Glomerular visceral epithelial cell (primary cell): ENCODE measurements around the gene RPGRIP1L.

Source experiments
- DNase-seq: peaks from one replicate; pipeline ENCODE4 v3.0.0-alpha.2; 2016; ENCODE audit errors: extremely low spot score

The RPGRIP1L gene

DNA sequence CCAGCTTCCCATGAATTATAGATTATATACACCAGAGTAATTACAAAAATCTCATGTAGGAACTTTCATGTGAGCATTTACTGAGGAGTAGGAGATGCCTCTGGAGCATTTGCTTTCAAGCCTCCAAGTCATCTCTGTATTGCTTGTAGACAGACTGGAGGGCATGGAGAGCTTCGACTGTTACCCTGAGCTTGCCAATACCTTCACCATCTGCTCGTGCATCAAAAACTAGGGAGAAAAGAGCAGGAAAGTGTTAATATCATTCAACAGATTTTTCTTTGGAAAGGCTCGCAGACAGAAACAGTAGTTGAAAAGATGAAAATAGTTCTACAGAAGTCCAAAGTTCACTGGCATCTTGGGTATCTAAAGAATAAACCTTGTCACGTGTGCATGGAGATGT, 101.7 kb downstream of the RPGRIP1L start:
- DNase-seq = no peak

DNA sequence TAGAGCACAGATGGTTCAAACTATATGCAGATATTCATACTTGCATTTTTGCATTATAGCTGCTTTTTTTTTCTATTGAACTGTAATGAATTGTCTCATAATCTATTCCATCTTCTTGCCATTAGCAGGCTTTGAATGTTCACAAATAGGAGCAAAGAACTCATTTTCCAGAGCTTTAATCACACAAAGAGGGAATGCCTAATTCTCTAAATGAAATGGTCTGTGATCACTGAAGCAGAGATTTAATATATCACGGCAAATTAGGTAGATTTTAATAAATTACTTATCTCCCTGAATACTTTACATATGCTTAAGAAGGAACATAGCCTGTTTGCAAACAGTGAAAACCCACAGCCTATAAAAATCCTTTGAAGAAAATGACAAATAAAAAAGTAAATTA, 103.0 kb downstream of the RPGRIP1L start:
- DNase-seq = no peak

DNA sequence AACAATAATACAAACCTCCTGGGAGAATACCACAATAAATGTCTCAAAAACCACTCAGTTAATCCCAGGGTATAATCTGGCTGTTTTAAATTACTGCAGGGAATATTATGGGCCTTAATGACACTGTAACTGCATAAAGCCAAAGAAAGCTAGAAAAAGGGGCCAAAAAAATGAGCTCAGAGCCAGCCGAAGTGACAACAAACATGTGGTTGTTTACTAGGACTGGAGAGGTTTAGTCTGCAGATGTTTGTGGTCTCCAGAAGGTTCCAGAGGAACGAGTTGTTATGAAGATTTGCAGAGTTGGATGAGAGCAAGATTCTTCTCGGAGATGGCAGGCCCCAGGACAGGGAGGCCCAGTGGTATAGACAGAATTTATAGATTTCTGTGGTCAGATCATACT, 103.5 kb downstream of the RPGRIP1L start:
- no peak for DNase-seq

DNA sequence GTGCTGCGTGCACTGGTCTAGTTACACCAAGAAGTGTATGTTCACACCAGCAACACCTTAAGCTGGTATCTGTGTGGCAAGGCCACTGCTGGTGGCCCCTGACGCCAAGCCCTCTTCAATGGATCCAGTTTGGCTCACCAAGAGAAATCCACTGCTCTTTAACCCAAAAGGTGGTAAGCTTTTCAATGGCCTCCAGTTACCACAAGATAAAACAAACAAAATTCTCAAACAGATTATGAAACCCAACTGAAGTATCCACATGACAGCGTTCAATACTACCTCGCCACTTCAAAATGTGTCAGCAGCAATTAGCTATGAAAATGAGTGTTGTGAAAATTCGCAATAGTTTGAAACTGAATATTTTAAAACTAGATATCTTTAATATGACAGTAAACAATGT, 104.1 kb downstream of the RPGRIP1L start:
- no peak for DNase-seq

DNA sequence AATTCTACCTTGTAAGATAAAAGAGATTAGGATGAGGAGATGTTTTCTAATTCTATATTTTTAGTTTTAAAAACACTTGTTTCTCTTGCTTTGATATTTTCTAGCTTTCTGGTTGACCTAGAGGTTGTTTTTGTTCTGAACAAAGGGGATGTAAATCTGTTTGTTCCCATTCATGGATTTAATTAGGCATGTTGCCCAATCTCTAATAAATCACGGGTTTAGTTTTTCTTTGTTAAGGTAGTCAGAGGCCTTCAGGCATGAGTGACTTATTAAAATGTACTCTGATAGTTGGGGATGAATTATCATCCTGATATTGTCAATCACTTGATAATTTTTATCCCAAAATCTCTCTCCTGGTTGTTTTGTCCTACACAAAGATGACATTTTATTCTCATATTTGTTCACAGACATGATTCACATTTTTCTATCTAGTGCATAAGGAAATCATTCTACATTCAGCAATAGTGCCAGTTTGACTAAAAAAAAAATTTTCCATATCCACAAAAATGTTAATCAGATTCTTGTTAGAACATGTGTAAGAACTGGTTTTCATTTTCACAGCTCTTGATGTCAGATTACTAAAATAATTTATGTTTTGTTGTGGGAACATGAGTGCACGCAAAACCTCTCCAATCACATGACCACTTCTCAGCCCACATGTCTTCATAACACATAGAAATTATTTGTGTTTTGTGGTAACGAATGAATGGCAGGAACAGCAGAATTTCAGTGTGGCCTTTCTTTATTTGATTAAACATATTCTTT, 105.0 kb downstream of the RPGRIP1L start:
- DNase-seq = no peak

DNA sequence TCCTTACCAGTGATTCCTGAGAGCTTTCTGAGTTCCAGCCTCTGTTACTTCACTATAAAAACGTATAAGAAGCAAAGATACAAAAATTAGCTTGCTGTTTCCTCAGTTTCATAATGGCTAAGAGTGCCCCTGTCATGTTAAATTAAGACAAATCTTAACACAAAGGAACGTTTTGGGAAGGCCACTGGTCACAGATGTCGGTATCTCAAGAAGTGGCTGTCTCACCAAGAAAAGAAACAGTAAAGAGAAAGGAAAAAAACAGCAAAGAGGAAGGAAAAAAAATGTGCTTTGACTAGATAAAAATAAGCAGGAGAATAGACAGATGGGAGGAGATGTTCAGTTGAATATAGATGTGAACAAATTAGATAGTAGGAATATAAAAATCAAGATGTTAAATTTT, 105.9 kb downstream of the RPGRIP1L start:
- DNase-seq = no peak

DNA sequence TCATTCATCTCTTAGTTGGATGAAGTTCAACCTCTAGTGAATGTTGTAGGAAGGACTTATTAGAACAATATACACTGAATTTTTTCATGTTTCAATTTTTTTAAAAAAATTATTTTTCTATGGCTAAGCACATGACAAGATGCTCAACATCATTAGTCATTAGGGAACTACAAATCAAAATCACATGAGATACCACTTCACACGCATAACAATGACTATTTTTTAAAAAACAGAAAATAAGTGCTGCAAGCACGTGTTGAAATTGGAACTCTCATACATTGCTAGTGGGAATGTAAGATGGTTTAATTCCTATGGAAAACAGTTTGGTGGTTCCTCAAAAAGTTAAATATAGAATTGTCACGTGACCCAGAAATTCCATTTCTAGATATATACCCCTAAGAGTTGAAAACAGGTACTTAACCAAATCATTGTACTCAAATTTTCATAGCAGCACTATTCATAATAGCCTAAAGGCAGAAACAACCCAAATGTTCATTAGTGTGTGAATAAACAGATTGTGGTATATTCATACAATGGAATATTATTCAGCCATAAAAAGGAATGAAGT, 115.5 kb downstream of the RPGRIP1L start:
- no peak for DNase-seq

DNA sequence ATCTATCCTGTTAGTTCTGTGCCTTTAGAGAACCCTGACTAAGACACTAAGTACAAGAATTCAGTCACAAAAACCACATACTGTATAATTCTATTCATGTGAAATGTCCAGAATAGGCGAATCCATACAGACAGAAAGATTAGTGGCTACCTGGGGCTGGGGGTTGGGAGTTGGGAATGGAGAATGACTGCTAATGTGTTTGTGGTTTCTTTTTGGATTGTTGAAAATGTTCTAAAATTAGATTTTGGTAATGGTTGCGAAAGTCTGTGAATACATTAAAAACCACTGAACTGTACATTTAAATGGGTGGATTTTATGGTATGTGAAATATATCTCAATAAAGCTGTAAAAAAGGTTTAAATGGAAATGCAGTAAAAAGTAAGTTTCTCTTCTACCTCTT, 120.3 kb downstream of the RPGRIP1L start:
- DNase-seq = no peak

DNA sequence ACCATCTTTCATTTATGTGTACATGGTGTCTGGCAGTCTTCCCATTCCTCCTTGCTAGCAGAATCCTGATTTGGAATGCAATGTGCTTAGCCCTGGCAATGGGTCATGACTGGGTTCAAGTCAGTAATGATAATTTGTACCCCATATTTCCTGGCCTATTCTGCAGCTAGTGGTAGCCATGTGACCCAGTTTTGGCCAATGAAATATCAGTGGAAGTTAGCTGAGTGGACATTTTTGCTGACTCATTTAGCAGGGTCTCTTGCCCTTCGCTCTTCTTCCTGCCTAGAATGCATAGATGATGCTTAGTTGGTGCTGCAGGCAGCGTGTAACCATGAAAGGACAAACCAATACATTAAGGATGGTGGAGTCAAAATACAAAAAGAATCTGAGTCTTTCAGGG, 121.9 kb downstream of the RPGRIP1L start:
- DNase-seq = no peak

DNA sequence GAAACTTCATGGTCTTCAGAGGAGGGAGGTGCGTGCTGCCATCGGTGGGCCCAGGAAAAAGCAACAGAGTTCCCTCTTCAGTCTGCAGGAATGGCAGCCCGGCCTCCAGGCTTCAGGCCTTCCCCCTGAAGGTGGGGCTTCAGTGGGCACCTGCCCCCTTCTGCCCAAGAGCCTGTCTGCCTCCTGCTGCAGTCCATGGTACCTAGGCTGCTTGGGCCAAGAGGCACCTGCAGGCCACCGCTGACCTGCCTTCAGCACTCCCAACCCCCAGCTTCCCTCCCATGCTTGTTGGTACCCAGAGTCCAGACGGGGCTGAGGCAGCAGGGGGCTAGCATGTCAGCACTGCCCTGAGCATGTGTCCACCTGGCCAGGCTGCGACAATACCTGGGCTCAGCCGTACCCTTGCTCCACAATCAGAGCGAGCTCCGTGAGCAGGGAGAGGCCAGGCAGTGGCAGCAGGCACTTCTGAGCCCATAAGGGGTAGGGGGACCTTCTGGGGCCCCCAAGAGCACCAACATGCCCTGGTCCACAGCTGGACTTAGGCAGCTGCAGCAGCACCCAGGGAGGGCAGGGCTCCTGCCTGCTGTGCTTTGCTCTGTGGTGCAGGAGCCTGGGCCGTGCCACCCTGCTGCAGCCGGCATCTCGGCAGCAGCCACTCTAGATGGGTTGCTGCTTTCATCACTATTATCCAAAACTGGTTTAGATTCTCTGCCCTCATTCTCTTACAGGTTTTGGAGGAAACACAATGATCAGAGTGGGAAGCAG, 123.4 kb downstream of the RPGRIP1L start:
- no peak for DNase-seq

DNA sequence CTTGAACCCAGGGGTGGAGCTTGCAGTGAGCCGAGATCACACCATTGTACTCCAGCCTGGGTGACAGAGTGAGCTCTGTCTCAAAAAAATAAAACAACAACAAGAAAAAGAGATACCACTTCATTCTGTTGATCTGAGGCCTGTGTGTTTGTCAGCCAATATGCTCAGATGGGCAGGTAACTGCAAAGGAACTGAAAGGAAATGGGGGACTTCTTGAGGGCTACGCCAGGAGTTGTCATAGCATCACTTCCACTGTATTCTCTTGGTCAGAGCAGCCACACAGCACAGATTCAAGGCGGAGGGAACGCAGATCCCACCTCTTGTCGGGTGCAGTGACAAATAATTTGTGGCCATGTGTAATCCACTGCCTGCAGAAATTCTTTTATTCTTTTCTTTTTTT, 126.8 kb downstream of the RPGRIP1L start:
- DNase-seq = no peak

DNA sequence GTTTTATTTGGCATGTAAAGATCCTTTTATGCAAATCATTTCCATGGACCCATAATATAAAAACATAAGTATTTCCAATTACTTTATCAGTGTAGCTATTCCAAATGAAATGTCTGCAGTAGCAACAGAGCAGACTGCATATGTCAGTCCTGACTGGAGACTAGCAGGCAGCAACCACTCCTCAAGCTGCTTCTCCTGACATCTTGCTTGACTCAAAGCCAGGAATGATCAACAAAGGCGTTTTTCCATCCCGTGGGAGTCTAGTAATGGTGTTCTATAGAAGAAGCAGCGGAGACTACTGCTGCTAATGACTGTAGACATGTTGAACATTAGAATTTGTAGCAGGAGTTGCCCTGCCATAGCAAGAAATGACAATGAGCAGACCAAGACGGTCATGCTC, 127.4 kb downstream of the RPGRIP1L start:
- DNase-seq = no peak

DNA sequence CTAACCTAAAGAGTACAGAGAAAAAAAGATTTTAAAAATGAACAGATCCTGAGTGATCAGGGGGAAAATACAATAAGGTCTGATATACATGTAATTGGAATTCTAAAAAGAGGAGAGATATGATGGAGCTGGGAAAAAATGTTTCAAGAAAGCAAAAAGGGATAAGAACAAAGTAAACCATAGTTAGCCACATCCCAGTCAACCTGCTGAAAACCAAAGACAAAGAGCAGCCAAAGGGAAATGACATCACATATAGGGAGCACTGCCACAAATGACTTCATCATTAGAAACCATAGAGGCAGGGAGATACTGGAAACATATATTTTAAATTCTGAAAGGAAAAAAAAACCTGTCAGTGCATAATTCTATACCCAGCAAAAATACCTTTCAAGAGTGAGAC, 131.9 kb downstream of the RPGRIP1L start:
- DNase-seq = no peak

DNA sequence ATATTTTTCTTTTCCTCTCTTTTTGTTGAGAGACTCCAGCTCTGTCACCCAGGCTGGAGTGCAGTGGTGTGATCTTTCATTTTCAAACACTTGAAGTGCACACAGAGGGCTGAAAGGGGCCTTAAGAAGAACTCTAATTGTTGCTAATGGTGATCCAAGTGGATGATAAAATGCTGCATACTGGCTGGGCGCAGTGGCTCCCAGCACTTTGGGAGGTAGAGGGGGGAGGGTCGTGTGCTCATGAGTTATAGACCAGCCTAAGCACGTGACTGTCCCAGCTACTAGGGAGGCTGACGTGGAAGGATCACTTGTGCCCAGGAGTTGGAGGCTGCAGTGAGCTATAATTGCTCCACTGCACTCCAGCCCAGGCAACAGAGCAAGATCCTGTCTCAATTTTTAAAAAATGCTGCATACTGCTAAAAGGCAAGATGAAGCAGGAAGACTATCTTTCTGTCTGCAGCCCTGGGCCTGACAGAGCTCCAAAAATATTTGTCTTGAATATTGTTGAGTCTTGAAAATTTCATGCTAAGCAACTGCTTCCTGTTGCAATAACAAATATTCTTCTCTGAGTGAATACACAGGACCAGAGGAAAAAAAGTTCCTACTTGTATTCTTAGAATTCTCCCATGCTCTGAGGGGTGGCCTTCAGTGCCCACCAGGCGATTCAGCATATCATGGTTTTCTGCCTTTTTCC, 137.0 kb downstream of the RPGRIP1L start:
- no peak for DNase-seq

DNA sequence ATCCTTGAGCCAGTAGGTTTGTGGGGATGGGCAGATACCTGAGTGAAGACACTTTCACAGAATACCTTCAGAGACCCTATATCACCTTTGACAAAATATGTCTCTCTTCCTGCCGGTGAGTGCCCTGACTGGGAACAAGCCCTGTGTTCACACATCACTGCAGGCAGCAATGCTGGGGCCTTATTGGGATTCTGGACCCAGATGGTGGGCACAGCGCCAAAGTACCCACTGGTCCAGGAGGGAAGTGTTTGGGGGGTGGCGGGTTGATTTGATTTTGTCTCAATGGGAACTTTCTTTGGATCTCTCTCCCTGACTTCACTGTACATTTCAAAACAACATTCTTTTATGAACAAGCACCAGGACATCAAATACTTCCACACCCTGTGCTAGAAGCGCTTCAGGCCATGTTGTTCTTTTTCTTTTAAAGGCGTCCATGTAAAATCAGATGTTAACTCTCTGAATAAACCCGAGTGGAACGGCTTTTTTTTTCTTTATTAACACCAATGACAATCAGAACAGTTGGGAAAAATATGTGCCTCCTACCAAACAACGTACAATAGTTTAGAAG, 138.3 kb downstream of the RPGRIP1L start:
- DNase-seq = no peak

DNA sequence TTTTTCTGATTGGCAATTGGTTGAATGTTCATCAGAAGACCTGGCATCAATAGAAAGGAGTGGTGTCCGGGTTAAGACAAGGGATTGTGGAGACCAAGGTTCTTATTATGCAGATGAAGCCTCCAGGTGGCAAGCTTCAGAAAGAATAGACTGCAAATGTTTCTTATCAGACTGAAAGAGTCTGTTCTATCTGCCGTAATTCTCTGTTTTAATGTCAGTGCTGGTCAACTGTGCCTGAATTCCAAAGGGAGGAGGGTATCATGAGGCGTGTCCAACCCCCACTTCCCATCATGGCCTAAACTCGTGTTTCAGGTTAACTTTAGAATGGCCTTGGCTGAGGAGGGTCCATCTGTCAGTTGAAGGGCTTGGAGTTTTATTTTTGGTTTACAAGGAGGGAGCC, 140.2 kb downstream of the RPGRIP1L start:
- DNase-seq = no peak

DNA sequence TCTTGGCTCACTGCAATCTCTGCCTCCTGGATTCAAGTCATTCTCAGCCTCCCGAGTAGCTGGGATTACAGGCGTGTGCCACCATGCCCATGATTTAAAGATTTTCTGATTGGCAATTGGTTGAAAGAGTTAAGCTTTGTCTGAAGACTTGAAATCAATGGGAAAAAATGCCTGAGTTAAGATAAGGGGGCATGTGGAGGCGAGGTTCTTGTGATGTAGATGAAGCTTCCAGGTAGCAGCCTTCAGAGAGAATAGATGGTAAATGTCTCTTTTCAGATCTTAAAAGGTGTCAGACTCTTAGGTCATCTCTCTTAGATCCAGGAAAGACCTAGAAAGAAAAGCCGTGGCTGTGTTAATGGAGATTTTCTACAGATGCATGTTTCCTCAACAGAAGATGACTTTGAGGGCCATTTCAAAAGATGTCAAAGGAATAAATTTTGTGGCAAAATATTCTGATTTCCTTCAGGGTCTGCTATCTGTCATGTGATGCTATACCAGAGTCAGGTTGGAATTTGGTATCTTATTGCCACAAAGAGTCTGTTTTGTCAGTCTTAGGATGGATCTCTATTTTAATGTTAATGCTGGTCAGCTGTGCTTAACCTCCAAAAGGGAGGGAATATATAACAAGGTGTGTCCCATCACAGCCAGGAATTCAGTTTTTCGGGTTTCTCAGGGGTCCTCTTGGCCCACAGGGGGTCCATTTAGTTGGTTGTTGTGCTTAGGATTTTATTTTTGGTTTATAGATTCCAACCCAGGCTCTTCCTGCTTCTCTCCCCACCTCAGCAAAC, 142.4 kb downstream of the RPGRIP1L start:
- DNase-seq = no peak

DNA sequence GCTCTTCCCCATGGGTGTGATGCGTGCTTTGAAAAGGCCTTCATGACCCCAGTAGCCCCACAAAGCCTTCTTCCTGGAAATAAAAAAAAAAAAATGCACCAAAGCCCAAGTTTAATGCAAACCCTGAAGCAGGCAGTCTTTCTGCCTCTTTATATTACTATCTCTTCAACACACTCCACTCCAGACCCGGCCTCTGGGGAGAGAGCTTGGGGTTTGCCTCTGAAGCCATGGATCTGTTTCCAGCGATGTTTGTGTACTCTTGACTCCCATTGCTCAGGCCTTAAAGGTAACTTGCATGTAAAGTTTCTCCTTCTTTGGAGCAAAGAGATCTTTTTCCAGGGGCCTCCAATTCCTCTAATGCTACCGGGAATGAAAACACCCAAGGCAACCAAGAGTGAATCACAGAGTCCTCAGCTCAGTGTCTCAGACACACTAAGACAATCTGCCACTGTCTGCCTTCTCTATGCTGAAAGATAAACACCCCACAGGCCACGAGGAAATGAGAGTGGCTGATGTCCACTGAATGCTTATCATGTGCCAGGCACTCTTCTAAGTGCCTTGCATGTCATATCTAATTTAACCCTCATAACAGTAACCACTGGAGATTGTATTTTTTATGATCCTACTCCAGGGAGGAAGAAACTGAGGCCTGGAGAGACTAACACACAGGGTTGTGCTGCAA, 144.2 kb downstream of the RPGRIP1L start:
- no peak for DNase-seq

DNA sequence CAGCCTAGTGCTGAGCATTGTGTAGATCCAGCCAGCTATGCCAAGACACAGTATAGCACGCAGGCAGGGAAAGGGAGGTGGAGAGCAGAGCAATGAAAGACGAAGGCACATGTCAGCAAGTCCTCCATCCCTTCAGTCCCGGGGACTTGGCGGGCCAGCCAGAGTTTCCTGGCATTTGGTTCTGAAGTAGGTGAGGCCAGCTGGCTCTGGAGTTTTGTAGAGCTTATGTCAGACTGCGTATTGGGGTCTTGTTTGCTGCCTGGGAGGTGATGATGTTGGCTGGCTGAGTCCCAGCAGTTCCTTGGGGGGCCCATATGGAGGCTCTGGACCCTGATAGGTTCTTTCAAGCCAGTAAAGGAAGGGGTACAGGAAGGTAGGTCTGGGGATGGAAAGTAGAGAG, 144.9 kb downstream of the RPGRIP1L start:
- DNase-seq = no peak

DNA sequence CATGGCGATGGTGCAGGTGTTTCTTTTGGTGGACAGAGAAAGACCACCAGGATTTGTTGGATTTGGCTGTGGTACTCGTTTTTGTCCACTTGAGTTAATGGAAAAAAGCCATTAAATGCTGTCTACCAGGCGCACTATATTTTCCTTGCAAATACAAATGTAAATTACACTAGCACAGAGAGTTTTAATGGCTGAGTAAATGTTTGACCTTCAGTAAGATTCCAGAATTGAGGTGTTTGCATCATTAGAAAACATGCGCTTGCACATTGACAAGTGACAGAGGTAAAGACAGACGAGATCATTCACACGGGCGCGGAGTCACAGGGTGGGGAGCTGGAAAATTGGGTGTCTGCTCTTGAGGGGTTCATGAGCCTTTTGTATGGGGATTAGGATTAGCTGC, 147.1 kb downstream of the RPGRIP1L start:
- DNase-seq = no peak
